NT2/D1 (cell line): Measurements from ENCODE around the gene SOAT1.

Experiments used
- SUZ12 ChIP-seq: IDR thresholded peaks from 2 replicates; pipeline ENCODE4 v1.6.1; 2011; ENCODE audit not compliant: insufficient read length, insufficient read depth; ENCODE audit errors: extremely low read depth
- YY1 ChIP-seq: IDR thresholded peaks from 2 replicates; pipeline ENCODE4 v1.6.1; 2011; ENCODE audit not compliant: insufficient read length, insufficient read depth

GRCh38 chr1:179369751-179370341 lies 76.2 kb downstream of the SOAT1 start:
- TF ChIP-seq SUZ12 (no peak), YY1 (no peak)
